ENCODE measurements around the gene PLAAT4. TPM values are rescaled to one million over a fixed set of nuclear protein-coding genes. Genes with fewer than 3 reads are reported as not detected.

The PLAAT4 gene
- total RNA-seq, 1 experiment from 2014 or later, result 3.5 TPM

- Histone ChIP-seq H3K4ac (ENCODE audit: low read depth, low read length) (no peak overlapping the region), H3K9ac (ENCODE audit: extremely low read depth, insufficient read length, low read length) (no peak overlapping the region), H2BK15ac (ENCODE audit: low read depth, low read length) (no peak overlapping the region), H3K27ac (ENCODE audit: insufficient read length, low read depth, low read length) (no peak overlapping the region), H4K8ac (replicated peaks; ENCODE audit: insufficient read length, low read depth, low read length) (no peak overlapping the region), H2BK5ac (ENCODE audit: insufficient read length, low read length) (no peak overlapping the region), H3K18ac (ENCODE audit: insufficient read length, low read depth, low read length) (no peak overlapping the region), H4K91ac (ENCODE audit: insufficient read length, low read depth, low read length) (no peak overlapping the region), H3K79me1 (ENCODE audit: insufficient read depth, low read depth, low read length, poor library complexity, severe bottlenecking) (no peaks in the 10 kb centered on the region), H2BK12ac (ENCODE audit: insufficient read length, low read depth, low read length) (no peak overlapping the region), H3K56ac (ENCODE audit: insufficient read length, low read depth, low read length) (no peak overlapping the region), H2AK5ac (ENCODE audit: insufficient read length, low read length) (no peak overlapping the region), H2AFZ (ENCODE audit: low read length) (no peak overlapping the region), H3K79me2 (ENCODE audit: insufficient read depth, low read length) (no peaks in the 10 kb centered on the region), H3K14ac (ENCODE audit: insufficient read depth, low read length) (no peak overlapping the region), H3K27me3 (ENCODE audit: insufficient read depth, low read length) (no peaks in the 10 kb centered on the region), H3K4me1 (ENCODE audit: insufficient read depth, low read length) (peaks cover 9% of the 10 kb centered on the region; the same call in 1 of the 2 replicates), H4K5ac (ENCODE audit: insufficient read length, low read depth, low read length) (no peak overlapping the region), H3K4me2 (ENCODE audit: insufficient read depth, insufficient read length, low read length) (no peak overlapping the region), H3K23ac (ENCODE audit: insufficient read length, low read depth, low read length) (no peak overlapping the region), H3K9me3 (ENCODE audit: control insufficient read depth, low read depth, low read length) (no peaks in the 10 kb centered on the region), H4K20me1 (ENCODE audit: control insufficient read depth, insufficient read depth, insufficient read length) (no peaks in the 10 kb centered on the region), H2BK20ac (ENCODE audit: low read depth, low read length, poor library complexity, severe bottlenecking) (no peak overlapping the region), H3K23me2 (ENCODE audit: insufficient read length, low read depth, low read length, poor library complexity, severe bottlenecking) (no peaks in the 10 kb centered on the region), H3T11ph (ENCODE audit: low read length) (no peak overlapping the region), H2BK120ac (ENCODE audit: low read depth, low read length, poor library complexity, severe bottlenecking) (no peak overlapping the region)
- Mint-ChIP-seq H3K4me3 (peak overlapping the region in 1 of 2 experiments; percentile 30; a peak in 2 of 5 replicates), H3K4me1 (peaks cover 62 to 75% of the 10 kb centered on the region in 2 experiments), H3K27me3 (ENCODE audit: low read depth) (peaks cover 3% of the 10 kb centered on the region), H3K36me3 (ENCODE audit: insufficient read depth in 1 of 3, low read depth in 3 of 3) (peaks cover 16 to 28% (median 25%) of the 10 kb centered on the region in 3 experiments), H3K27ac (peak overlapping the region in 1 of 3 experiments; percentile 75; a peak in 1 of 7 replicates), H3K9me3 (peaks cover 25 to 27% of the 10 kb centered on the region in 2 experiments)
- no peak for TF ChIP-seq CTCF (conservative IDR thresholded peaks at IDR 0.05)
- WGBS (ENCODE audit: extremely low coverage, insufficient read length, low lambda C conversion rate), result no CpG with 5 or more reads among the region's 1 CpG
- DNase-seq, result no peak
Measured at GRCh38 chr11:63504054-63504453, 32.6 kb upstream of the PLAAT4 start.

Data from H9 (cell line).